Skin epidermis (tissue), 12 donors: ENCODE data around the gene RRM2.

Experiments
- H3K27ac ChIP-seq, 21 experiments: fragments of 200-600 bp; sonication (generic) in 11 of 21; one replicate each; pipeline ENCODE4 v1.5.0; 2020; ENCODE audit warnings: mild to moderate bottlenecking in 3 of 21, inconsistent platforms in 2 of 21, moderate library complexity in 2 of 21
- H3K4me3 ChIP-seq, 7 experiments: fragments of 200-600 bp; sonication (generic) in 2 of 7; one replicate each; pipeline ENCODE4 v1.5.0; 2020; ENCODE audit warnings: inconsistent platforms in 2 of 7, mild to moderate bottlenecking in 2 of 7, moderate library complexity in 1 of 7

Gene RRM2

GRCh38 chr2:10126632-10127026 lies 4.1 kb downstream of the RRM2 start:
- no peak overlapping the region for H3K4me3 ChIP-seq
- H3K27ac ChIP-seq = no peak overlapping the region

GRCh38 chr2:10128420-10128819 lies 5.9 kb downstream of the RRM2 start:
- H3K4me3 ChIP-seq = no peak overlapping the region
- peak overlapping the region in 1 of 21 experiments; percentile 35 for H3K27ac ChIP-seq

- Histone ChIP-seq H3K4me3 (no peak overlapping the region), H3K27ac (no peak overlapping the region)
Observed at GRCh38 chr2:10129490-10129889, 7.0 kb downstream of the RRM2 start.

GRCh38 chr2:10132043-10132575 lies 9.6 kb downstream of the RRM2 start:
- no peak overlapping the region for H3K4me3 ChIP-seq
- H3K27ac ChIP-seq = no peak overlapping the region

GRCh38 chr2:10132596-10132995 lies 10.1 kb downstream of the RRM2 start:
- Histone ChIP-seq H3K4me3 (no peak overlapping the region), H3K27ac (no peak overlapping the region)

GRCh38 chr2:10132996-10133647 lies 10.6 kb downstream of the RRM2 start:
- Histone ChIP-seq H3K4me3 (no peak overlapping the region), H3K27ac (no peak overlapping the region)

GRCh38 chr2:10135296-10136089 lies 13.0 kb downstream of the RRM2 start:
- no peak overlapping the region for H3K4me3 ChIP-seq
- H3K27ac ChIP-seq = no peak overlapping the region

GRCh38 chr2:10136101-10136934 lies 13.8 kb downstream of the RRM2 start:
- Histone ChIP-seq H3K27ac (no peak overlapping the region), H3K4me3 (no peak overlapping the region)

GRCh38 chr2:10137053-10137843 lies 14.7 kb downstream of the RRM2 start:
- Histone ChIP-seq H3K4me3 (no peak overlapping the region), H3K27ac (no peak overlapping the region)

GRCh38 chr2:10139536-10139935 lies 17.0 kb downstream of the RRM2 start:
- no peak overlapping the region for H3K27ac ChIP-seq
- no peak overlapping the region for H3K4me3 ChIP-seq

- H3K4me3 ChIP-seq = no peak overlapping the region
- no peak overlapping the region for H3K27ac ChIP-seq
Observed at GRCh38 chr2:10140841-10141610, 18.5 kb downstream of the RRM2 start.

GRCh38 chr2:10141736-10142639 lies 19.4 kb downstream of the RRM2 start:
- no peak overlapping the region for H3K4me3 ChIP-seq

GRCh38 chr2:10142640-10142965 lies 20.1 kb downstream of the RRM2 start:
- H3K4me3 ChIP-seq = no peak overlapping the region
- H3K27ac ChIP-seq = no peak overlapping the region

More at GRCh38 chr2:10141736-10142639, 19.4 kb downstream of the RRM2 start:
- H3K27ac ChIP-seq = no peak overlapping the region

- Histone ChIP-seq H3K27ac (no peak overlapping the region), H3K4me3 (no peak overlapping the region)
Observed at GRCh38 chr2:10144771-10145518, 22.4 kb downstream of the RRM2 start.

GRCh38 chr2:10145519-10146357 lies 23.2 kb downstream of the RRM2 start:
- no peak overlapping the region for H3K4me3 ChIP-seq
- H3K27ac ChIP-seq = no peak overlapping the region

GRCh38 chr2:10146366-10147005 lies 23.9 kb downstream of the RRM2 start:
- no peak overlapping the region for H3K27ac ChIP-seq
- H3K4me3 ChIP-seq = no peak overlapping the region
